ENCODE measurements around the gene TSHZ2. TPM values are rescaled to one million over a fixed set of nuclear protein-coding genes. Genes with fewer than 3 reads are reported as not detected.

TSHZ2 gene
- total RNA-seq, 1 experiment from 2014 or later = 2.3 TPM

GRCh38 chr20:52953020-52953419, 19.1 kb upstream of the TSHZ2 start:
- POLR2A ChIA-PET = interaction anchor here (0.7 to 2.8 kb wide), 4 partner anchors 9 to 1290 kb away, joined by 3 to 18 read pairs (median 6); no protein-coding TSS in a partner anchor
- BruUV-seq (replicated peaks) = no TSS peak

GRCh38 chr20:52954849-52955248, 17.3 kb upstream of the TSHZ2 start:
- no peak for DNase-seq (ENCODE audit: unreplicated experiment)

More at GRCh38 chr20:52953020-52953419, 19.1 kb upstream of the TSHZ2 start:
- intact Hi-C loops (cut with micrococcal nuclease) = no loop called here
- H3K4me1 Mint-ChIP-seq (ENCODE audit: insufficient read depth, unreplicated experiment) = peaks cover 11% of the 10 kb centered on the region
- H3K27ac Mint-ChIP-seq (ENCODE audit: low read depth, unreplicated experiment) = no peak overlapping the region
- H3K4me3 Mint-ChIP-seq (ENCODE audit: unreplicated experiment) = no peak overlapping the region
- TF ChIP-seq, protein P1, sequence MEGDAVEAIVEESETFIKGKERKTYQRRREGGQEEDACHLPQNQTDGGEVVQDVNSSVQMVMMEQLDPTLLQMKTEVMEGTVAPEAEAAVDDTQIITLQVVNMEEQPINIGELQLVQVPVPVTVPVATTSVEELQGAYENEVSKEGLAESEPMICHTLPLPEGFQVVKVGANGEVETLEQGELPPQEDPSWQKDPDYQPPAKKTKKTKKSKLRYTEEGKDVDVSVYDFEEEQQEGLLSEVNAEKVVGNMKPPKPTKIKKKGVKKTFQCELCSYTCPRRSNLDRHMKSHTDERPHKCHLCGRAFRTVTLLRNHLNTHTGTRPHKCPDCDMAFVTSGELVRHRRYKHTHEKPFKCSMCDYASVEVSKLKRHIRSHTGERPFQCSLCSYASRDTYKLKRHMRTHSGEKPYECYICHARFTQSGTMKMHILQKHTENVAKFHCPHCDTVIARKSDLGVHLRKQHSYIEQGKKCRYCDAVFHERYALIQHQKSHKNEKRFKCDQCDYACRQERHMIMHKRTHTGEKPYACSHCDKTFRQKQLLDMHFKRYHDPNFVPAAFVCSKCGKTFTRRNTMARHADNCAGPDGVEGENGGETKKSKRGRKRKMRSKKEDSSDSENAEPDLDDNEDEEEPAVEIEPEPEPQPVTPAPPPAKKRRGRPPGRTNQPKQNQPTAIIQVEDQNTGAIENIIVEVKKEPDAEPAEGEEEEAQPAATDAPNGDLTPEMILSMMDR (IDR thresholded peaks at IDR 0.05; ENCODE audit: unreplicated experiment) = no peak
- no peaks in the 10 kb centered on the region for H3K27me3 Mint-ChIP-seq (ENCODE audit: insufficient read depth, unreplicated experiment)
- H3K9me3 Mint-ChIP-seq (ENCODE audit: unreplicated experiment) = no peaks in the 10 kb centered on the region
- CTCF ChIA-PET = interaction anchor here (0.7 to 1.2 kb wide), 4 partner anchors 8 to 989 kb away, joined by 3 to 5 read pairs (median 3); no protein-coding TSS in a partner anchor
- no peak for DNase-seq (ENCODE audit: unreplicated experiment)
- no peaks in the 10 kb centered on the region for H3K36me3 Mint-ChIP-seq (ENCODE audit: insufficient read depth, unreplicated experiment)

GRCh38 chr20:52958211-52958610, 13.9 kb upstream of the TSHZ2 start:
- CTCF ChIA-PET = interaction anchor here (1.3 to 2.5 kb wide), 2 partner anchors 9 to 210 kb away, joined by 6 read pairs; no protein-coding TSS in a partner anchor
- POLR2A ChIA-PET = interaction anchor here (0.8 kb wide), 1 partner anchor 43 kb away, joined by 3 read pairs; no protein-coding TSS in a partner anchor
- Mint-ChIP-seq H3K27ac (ENCODE audit: low read depth, unreplicated experiment) (no peak overlapping the region), H3K4me3 (ENCODE audit: unreplicated experiment) (no peak overlapping the region), H3K9me3 (ENCODE audit: unreplicated experiment) (no peaks in the 10 kb centered on the region), H3K4me1 (ENCODE audit: insufficient read depth, unreplicated experiment) (peaks cover 5% of the 10 kb centered on the region), H3K27me3 (ENCODE audit: insufficient read depth, unreplicated experiment) (no peaks in the 10 kb centered on the region), H3K36me3 (ENCODE audit: insufficient read depth, unreplicated experiment) (peaks cover 4% of the 10 kb centered on the region)
- no peak for DNase-seq (ENCODE audit: unreplicated experiment)
- BruUV-seq (replicated peaks) = no TSS peak
- intact Hi-C loops (cut with micrococcal nuclease) = loop anchor here (5.0 kb wide), 1 partner anchor 211 kb away; no protein-coding TSS in a partner anchor
- TF ChIP-seq, protein P1 (IDR thresholded peaks at IDR 0.05; ENCODE audit: unreplicated experiment) = no peak

More at GRCh38 chr20:52954849-52955248, 17.3 kb upstream of the TSHZ2 start:
- ChIA-PET POLR2A (interaction anchor here (2.7 to 2.8 kb wide), 2 partner anchors 10 to 11 kb away, joined by 7 to 18 read pairs; no protein-coding TSS in a partner anchor), CTCF (interaction anchor here (1.5 kb wide), 1 partner anchor 9 kb away, joined by 6 read pairs; no protein-coding TSS in a partner anchor)
- Mint-ChIP-seq H3K27me3 (ENCODE audit: insufficient read depth, unreplicated experiment) (no peaks in the 10 kb centered on the region), H3K36me3 (ENCODE audit: insufficient read depth, unreplicated experiment) (peaks cover 4% of the 10 kb centered on the region), H3K4me1 (ENCODE audit: insufficient read depth, unreplicated experiment) (peaks cover 5% of the 10 kb centered on the region), H3K9me3 (ENCODE audit: unreplicated experiment) (no peaks in the 10 kb centered on the region), H3K4me3 (ENCODE audit: unreplicated experiment) (no peak overlapping the region), H3K27ac (ENCODE audit: low read depth, unreplicated experiment) (no peak overlapping the region)
- intact Hi-C loops (cut with micrococcal nuclease) = loop anchor here (5.0 kb wide), 1 partner anchor 208 kb away; no protein-coding TSS in a partner anchor
- TF ChIP-seq, protein P1 (IDR thresholded peaks at IDR 0.05; ENCODE audit: unreplicated experiment) = no peak
- no TSS peak for BruUV-seq (replicated peaks)

DNA sequence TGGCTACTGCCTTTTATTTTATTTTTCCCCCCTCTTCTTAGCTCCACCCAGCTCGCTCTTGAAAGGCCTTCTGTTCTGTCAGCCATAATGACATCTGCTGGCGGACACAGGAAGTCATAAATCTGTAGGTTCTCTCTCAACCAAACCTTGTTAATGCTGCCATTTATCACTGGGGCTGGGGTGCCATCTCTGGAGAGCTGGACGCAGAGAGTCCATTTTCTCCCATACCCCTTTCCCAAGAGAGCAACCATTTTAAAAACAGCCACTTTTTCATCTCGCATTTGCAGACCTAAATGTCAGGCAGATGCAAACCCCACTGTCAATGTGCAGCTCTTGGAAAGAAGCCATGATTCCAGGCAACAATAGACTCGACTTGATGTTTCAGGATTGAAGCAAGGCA, 13.0 kb upstream of the TSHZ2 start:
- ChIA-PET CTCF (interaction anchor here (0.6 to 2.5 kb wide), 3 partner anchors 211 to 1404 kb away, joined by 3 to 6 read pairs (median 3); no protein-coding TSS in a partner anchor), POLR2A (interaction anchor here (0.8 to 1.5 kb wide), 2 partner anchors 10 to 14 kb away, joined by 3 read pairs; no protein-coding TSS in a partner anchor)
- Mint-ChIP-seq H3K4me1 (ENCODE audit: insufficient read depth, unreplicated experiment) (peaks cover 3% of the 10 kb centered on the region), H3K27ac (ENCODE audit: low read depth, unreplicated experiment) (no peak overlapping the region), H3K9me3 (ENCODE audit: unreplicated experiment) (no peaks in the 10 kb centered on the region), H3K36me3 (ENCODE audit: insufficient read depth, unreplicated experiment) (peaks cover 4% of the 10 kb centered on the region), H3K27me3 (ENCODE audit: insufficient read depth, unreplicated experiment) (no peaks in the 10 kb centered on the region), H3K4me3 (ENCODE audit: unreplicated experiment) (no peak overlapping the region)
- DNase-seq (ENCODE audit: unreplicated experiment) = no peak
- no TSS peak for BruUV-seq (replicated peaks)
- TF ChIP-seq, protein P1 (IDR thresholded peaks at IDR 0.05; ENCODE audit: unreplicated experiment) = peak; percentile 13
- intact Hi-C loops (cut with micrococcal nuclease) = loop anchor here (5.0 kb wide), 1 partner anchor 212 kb away; no protein-coding TSS in a partner anchor
